ENCODE data around the gene ZFC3H1. TPM values are rescaled to one million over a fixed set of nuclear protein-coding genes. Genes with fewer than 3 reads are reported as not detected.
A peak's percentile ranks its signal among the peaks of the same experiment; 100 is the strongest.

Gene ZFC3H1
- total and polyA plus RNA-seq, 2 of the 4 experiments (the other 2 are of a cell fraction): 16.8 to 23.3 TPM

DNA sequence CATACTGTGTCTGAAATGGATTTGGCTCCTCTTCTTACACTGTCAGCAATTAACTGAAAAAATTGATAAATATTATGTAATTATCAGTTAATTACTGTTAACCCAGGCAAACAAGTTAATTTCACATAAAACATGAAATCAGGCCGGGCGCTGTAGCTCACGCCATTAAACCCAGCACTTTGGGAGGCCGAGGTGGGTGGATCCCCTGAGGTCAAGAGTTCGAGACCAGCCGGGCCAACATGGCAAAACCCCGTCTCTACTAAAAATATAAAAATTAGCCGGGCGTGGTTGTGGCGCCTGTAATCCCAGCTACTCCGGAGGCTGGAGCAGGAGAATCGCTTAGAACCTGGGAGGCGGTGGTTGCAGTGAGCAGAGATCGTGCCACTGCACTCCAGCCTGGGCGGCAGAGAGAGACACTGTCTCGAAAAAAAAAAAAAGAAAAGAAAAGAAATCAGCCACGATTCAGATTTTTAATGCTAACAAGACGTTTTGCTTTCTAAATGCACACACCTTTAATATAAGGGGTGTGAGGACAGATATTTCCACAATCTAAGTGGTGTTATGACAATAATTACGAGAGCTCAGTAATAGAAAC lies 21.8 kb upstream of the ZFC3H1 start:
- in situ Hi-C loops (cut with MboI; ENCODE audit: low sequenced_read_pairs): no loop called here
- no peak overlapping the region; the same call in 1 of the 2 replicates for H3K18ac ChIP-seq (ENCODE audit: low read depth, low read length)
- no peaks in the 10 kb centered on the region for H3K9me1 ChIP-seq (ENCODE audit: insufficient read depth, low read length)
- peak overlapping the region; percentile 97 for H3K4me2 ChIP-seq (ENCODE audit: low read depth, low read length)
- no peak overlapping the region for H2AK5ac ChIP-seq (ENCODE audit: low read depth, low read length)
- BruUV-seq (replicated peaks): no TSS peak
- no peak overlapping the region for H2BK20ac ChIP-seq (ENCODE audit: low read depth, low read length)
- ChIA-PET POLR2A (ENCODE audit: unreplicated experiment) (no interaction called here), CTCF (interaction anchor here (0.8 to 1.1 kb wide), 2 partner anchors 8 to 53 kb away, joined by 3 read pairs; no protein-coding TSS in a partner anchor)
- TF ChIP-seq MXI1 (IDR thresholded peaks at IDR 0.05; ENCODE audit: borderline replicate concordance, low read depth, low read length) (no peak), USF2 (IDR thresholded peaks at IDR 0.05; ENCODE audit: low read depth, low read length) (no peak), CHD1 (IDR thresholded peaks at IDR 0.05; ENCODE audit: low read depth, low read length) (no peak), CEBPB (IDR thresholded peaks at IDR 0.05; ENCODE audit: low read depth, low read length) (no peak), RFX5 (IDR thresholded peaks at IDR 0.05; ENCODE audit: low read depth, low read length) (no peak), RAD21 (IDR thresholded peaks at IDR 0.05; ENCODE audit: low read length) (no peak), NFE2L2 (IDR thresholded peaks at IDR 0.05; ENCODE audit: low read depth, low read length) (no peak)
- TF ChIP-seq, protein P1, sequence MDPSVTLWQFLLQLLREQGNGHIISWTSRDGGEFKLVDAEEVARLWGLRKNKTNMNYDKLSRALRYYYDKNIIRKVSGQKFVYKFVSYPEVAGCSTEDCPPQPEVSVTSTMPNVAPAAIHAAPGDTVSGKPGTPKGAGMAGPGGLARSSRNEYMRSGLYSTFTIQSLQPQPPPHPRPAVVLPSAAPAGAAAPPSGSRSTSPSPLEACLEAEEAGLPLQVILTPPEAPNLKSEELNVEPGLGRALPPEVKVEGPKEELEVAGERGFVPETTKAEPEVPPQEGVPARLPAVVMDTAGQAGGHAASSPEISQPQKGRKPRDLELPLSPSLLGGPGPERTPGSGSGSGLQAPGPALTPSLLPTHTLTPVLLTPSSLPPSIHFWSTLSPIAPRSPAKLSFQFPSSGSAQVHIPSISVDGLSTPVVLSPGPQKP (IDR thresholded peaks at IDR 0.05; ENCODE audit: borderline replicate concordance, low read depth, low read length): no peak
- intact Hi-C loops (cut with micrococcal nuclease): no loop called here
- dilution Hi-C loops (cut with HindIII; ENCODE audit: low sequenced_read_pairs, unreplicated experiment): no loop called here
- 0 out of 2 replicates have a peak overlapping the region, but pooled peaks have one; percentile 87 for H2BK120ac ChIP-seq (ENCODE audit: low read depth, low read length)
- H3K79me1 ChIP-seq (ENCODE audit: low read depth in 1 of 2, low read length in 2 of 2): peaks cover 4 to 14% of the 10 kb centered on the region in 2 experiments; a peak in 3 of 4 replicates
- H3K27me3 ChIP-seq (ENCODE audit: control insufficient read depth, insufficient read depth, low read length): no peaks in the 10 kb centered on the region
- no peak overlapping the region for H2AK9ac ChIP-seq (replicated peaks; ENCODE audit: low read depth, low read length, poor library complexity)
- no peak for DNase-seq
- H4K5ac ChIP-seq (ENCODE audit: low read depth, low read length): peak overlapping the region; percentile 69; the same call in 1 of the 2 replicates
- H3K36me3 ChIP-seq (ENCODE audit: control insufficient read depth, insufficient read depth, low read length): no peaks in the 10 kb centered on the region
- H4K20me1 ChIP-seq (ENCODE audit: insufficient read depth, low read length): no peaks in the 10 kb centered on the region
- 0 out of 2 replicates have a peak overlapping the region, but pooled peaks have one; percentile 86 for H4K91ac ChIP-seq (ENCODE audit: insufficient read depth, low read depth, low read length)
- no peak overlapping the region for H2BK15ac ChIP-seq (ENCODE audit: low read depth, low read length)
- peak overlapping the region; percentile 98 for H2AFZ ChIP-seq (replicated peaks; ENCODE audit: low read length, poor library complexity)
- peak overlapping the region; percentile 13; the same call in 1 of the 2 replicates for H3K23ac ChIP-seq (ENCODE audit: low read depth, low read length)
- peak overlapping the region; percentile 88 for H2BK5ac ChIP-seq (ENCODE audit: low read depth, low read length, poor library complexity, severe bottlenecking)
- no peaks in the 10 kb centered on the region for H3K9me3 ChIP-seq (ENCODE audit: control insufficient read depth, insufficient read depth, low read length)
- H3K9ac ChIP-seq (ENCODE audit: low read depth, low read length): peak overlapping the region; percentile 74; the same call in 1 of the 2 replicates
- peaks cover 1% of the 10 kb centered on the region; the same call in 1 of the 2 replicates for H3K4me1 ChIP-seq (ENCODE audit: control insufficient read depth, insufficient read depth, low read length)
- peak overlapping the region; percentile 63 for H3K56ac ChIP-seq (ENCODE audit: extremely low read depth, insufficient read depth, low read length)
- peak overlapping the region in 1 of 2 experiments; percentile 90; a peak in 3 of 4 replicates for H4K8ac ChIP-seq (ENCODE audit: low read depth in 2 of 2, low read length in 2 of 2)
- H3K27ac ChIP-seq (ENCODE audit: insufficient read depth, low read length): peak overlapping the region; percentile 81; the same call in 1 of the 2 replicates
- peak overlapping the region; percentile 77 for H3K14ac ChIP-seq (replicated peaks; ENCODE audit: low read depth, low read length)
- 67% methylated on average over 3 of the region's 19 CpGs; no CpG with 5 or more reads in 1 of the 2 experiments for WGBS, 2 experiments (ENCODE audit: extremely low coverage in 2 of 2, insufficient read length in 1 of 2)
- H3K4ac ChIP-seq (ENCODE audit: low read depth, low read length): peak overlapping the region; percentile 63; the same call in 1 of the 2 replicates
- no peak for ATAC-seq (ENCODE audit: low read depth)
- peak overlapping the region; percentile 78 for H3K4me3 ChIP-seq (ENCODE audit: insufficient read depth, low read depth, low read length)

Measured in IMR-90 (cell line).